Measurements from ENCODE around the gene BMPER.
A peak's percentile ranks its signal among the peaks of the same experiment; 100 is the strongest.

BMPER gene

DNA sequence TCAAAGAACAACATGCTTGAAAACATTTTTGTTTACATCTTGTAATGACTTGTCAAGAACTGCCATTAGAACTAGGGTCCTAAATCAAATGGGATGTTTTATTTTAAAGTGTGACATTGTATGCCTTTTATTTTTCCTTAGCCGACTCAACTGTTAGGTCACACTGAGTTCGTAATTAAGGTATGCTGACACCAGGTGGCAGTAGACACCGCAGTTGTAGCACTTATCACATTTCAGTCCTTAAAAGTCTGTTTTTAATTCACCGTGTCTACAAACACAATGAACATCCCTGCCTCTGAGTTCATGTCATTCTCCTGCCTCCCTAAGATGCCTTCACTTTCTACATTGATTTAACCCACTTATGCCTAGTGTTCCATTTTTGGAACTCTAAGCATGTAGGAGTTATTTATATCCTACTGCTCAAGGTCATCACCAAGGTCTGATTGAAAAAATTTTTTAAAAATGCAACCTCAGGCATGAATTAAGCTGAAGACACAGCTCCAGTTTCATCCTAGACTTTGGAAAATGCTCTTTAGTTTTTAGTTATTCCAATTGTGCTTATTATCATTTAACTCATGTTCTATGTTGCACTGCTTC, 186.1 kb downstream of the BMPER start:
- DNase-seq (ENCODE audit: low read depth, low spot score) = no peak

DNA sequence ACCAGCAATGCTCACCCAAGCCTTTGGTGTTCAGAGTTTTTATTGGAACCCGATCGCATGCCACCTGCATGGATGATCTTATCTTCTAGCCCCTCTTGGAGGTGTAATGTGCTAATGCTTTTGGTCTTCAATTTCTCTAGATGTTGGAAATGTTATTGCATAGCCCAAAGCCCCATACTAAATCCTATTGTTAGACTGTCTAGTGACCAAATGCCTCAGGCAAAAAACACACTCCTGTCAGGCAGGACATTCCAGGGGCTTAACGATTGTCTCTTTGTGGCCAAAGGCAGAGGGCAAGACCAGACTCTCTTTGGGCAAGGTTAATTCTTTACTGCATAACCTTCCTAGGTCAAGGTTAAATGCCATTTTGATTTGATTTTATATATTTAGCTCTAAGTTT, 187.9 kb downstream of the BMPER start:
- DNase-seq (ENCODE audit: low read depth, low spot score) = no peak

DNA sequence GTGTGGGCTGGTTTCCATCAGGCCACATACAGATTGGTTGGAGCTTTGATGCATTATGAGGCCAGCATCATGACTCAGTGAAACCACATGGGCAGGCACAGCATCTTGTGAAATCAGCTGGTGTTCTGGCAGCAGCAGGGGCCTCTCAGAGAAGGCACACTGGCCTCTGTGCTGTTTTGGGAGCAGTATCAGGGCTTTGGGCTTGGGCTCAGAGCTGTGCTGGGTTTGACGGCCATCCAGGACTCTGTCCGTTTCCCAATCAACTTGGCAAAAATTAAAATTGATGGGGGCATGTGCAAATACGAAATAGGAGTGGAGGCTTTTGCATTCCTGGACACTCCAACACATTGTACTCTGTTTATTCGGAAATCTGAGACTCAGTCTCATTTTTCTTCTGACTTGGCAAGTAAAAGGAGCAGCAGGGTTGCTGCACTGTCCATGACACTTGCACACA, 190.9 kb downstream of the BMPER start:
- peak; percentile 69 for DNase-seq (ENCODE audit: low read depth, low spot score)

- DNase-seq (ENCODE audit: low read depth, low spot score) = no peak
These were observed 191.4 kb downstream of the BMPER start for GRCh38 chr7:34096777-34097176.

- DNase-seq (ENCODE audit: low read depth, low spot score) = no peak
These were observed 195.3 kb downstream of the BMPER start for GRCh38 chr7:34100661-34101060.

- no peak for DNase-seq (ENCODE audit: low read depth, low spot score)
These were observed 198.8 kb downstream of the BMPER start for GRCh38 chr7:34104115-34104514.

- no peak for DNase-seq (ENCODE audit: low read depth, low spot score)
These were observed 199.7 kb downstream of the BMPER start for GRCh38 chr7:34104992-34105391.

GRCh38 chr7:34107276-34107675, 201.9 kb downstream of the BMPER start:
- no peak for DNase-seq (ENCODE audit: low read depth, low spot score)

GRCh38 chr7:34108165-34108564, 202.8 kb downstream of the BMPER start:
- DNase-seq (ENCODE audit: low read depth, low spot score) = no peak

- no peak for DNase-seq (ENCODE audit: low read depth, low spot score)
These were observed 204.8 kb downstream of the BMPER start for GRCh38 chr7:34109936-34110780.

DNA sequence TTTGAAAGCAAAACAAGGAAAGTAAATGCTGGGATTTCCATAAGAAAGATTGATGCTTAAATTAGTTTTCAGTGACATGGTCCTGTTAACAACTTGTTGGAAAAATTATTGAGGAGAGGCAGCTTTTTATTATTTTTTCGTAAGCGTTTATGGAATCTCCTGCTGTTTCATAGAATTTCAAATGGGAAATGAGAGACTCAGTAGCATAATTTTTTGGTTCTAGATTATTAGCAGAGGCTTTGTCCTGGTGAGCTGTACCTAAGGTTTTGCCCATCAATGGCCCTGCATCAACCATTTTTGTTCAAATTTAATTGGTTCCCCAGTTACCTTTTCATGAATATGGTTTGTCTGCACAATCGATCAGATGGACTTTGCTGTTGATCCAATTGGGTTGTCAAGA, 205.7 kb downstream of the BMPER start:
- DNase-seq (ENCODE audit: low read depth, low spot score) = no peak

DNA sequence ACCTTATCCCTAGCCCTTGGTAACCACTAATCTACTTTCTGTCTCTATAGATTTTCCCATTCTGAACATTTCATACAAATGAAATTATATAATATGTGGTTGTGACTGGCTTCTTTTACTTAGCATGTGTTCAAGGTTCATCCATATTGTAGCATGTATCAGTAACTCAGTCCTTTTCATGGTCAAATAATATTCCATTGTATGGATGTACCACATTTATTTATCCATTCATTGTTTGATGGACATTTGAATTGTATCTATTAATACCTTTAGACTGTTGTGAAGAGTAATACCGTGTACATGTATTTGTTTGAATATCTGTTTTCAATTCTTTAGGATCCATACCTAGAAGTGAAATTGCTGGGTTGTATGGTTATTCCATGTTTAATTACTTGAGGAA, 210.2 kb downstream of the BMPER start:
- DNase-seq (ENCODE audit: low read depth, low spot score) = no peak

DNA sequence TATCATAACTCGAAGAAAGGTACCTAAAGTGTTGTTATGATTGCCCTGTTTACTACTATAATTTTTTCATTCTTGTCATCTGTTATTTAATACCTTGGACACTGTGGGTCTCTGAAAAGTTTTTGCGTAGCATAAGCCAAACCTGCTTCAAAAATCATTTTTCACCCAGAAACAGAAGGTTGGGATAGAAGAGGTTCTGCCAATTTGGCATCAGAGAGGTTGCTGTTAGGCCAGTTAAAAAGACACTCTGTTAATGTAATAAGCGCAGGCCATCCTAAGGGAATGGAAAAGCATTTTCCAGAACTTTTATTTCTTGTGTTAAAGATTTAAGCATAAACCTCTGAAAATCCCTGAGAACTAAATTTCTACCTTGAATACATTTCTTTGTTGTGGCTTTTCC, 212.2 kb downstream of the BMPER start:
- DNase-seq (ENCODE audit: low read depth, low spot score) = no peak

GRCh38 chr7:34121366-34121765, 216.0 kb downstream of the BMPER start:
- DNase-seq (ENCODE audit: low read depth, low spot score) = no peak

DNA sequence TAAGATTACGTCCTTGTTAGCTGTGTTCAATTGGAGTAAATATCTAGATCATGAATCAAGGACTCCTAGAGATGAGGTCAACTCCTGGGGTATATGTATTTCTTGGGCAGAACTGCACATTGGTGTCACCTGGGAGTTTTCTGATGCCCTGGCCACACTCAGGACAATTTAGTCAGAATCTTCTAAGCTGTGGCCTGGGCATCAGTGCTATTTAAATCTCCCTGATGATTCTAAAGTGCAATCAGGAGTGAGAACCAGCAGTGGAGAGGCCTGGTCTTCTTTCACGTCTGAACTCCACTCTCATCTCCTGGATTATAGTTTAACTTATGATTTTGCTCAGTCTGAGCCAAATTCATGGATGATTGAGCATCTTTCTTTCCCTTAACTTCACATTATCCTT, 218.0 kb downstream of the BMPER start:
- DNase-seq (ENCODE audit: low read depth, low spot score) = no peak

DNA sequence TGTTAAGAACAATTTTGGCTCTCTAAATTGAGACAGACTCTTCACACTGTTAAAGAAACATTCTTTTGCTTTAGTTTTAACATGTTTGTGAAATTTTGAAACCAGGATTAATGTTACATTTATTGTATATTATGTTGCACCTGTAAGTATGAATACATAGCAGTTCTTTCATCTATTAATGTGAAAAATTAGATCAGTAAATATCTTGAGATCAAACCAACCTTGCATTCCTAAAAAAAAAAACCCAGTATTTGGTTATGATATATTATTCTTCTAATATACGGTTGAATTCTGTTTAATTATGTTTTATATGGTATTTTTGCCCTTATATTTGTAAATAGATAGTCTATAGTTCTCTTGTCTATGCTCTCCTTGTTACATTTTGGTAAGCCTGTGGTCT, 219.4 kb downstream of the BMPER start:
- no peak for DNase-seq (ENCODE audit: low read depth, low spot score)

DNA sequence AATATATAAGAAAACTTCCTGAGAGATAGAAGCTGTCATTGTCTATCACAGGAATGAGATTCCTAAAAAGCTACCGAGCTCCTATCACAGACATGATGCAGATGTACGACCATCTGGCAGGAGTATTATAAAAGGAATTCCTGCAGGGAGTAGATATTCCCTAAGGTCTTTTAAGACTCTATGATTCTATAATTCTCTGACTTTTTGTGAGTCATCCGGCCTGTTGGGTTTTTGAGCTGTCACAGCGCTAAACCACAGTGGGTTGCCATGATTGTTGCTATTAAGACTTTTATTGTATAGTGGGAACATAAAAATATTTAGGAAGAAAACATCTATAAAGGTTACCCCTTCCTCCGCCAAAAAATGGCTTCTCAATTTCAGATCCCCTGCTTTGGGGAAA, 223.4 kb downstream of the BMPER start:
- DNase-seq (ENCODE audit: low read depth, low spot score) = peak; percentile 41

DNA sequence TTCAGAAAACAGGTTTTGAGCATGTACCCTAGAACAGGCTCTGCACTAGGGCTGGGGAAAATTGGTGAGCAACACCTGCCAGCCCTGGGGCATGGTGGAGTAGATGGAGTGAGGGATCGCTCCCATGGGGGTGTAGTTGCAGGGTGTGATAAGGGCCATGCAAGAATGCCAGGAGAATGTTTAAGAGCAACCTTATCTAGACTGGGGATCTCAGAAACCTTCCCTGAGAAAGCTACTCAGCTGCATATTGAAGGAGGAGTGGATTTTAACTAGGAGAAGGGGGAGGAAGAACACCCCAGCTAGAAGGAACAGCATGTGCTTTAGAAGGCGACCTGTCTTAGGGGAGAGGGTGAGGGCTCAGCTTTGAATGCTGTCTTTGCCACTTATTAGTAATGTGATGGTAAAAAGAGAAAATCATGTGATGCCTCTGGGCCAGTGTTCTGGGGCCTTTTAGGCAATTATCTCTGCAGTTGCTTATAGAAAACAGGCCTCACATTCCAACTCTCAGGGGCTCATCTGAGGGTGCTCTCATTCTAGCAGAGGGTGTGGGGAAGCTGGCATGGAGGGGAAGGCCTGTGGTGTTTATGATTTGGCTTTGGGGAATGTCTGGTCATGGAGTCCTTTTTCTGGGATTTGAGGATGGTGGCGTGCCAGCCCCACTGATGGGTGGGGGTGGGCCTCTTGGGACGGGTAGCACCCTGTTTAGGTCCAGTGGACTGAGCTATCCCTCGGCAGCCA, 225.4 kb downstream of the BMPER start:
- no peak for DNase-seq (ENCODE audit: low read depth, low spot score)

DNA sequence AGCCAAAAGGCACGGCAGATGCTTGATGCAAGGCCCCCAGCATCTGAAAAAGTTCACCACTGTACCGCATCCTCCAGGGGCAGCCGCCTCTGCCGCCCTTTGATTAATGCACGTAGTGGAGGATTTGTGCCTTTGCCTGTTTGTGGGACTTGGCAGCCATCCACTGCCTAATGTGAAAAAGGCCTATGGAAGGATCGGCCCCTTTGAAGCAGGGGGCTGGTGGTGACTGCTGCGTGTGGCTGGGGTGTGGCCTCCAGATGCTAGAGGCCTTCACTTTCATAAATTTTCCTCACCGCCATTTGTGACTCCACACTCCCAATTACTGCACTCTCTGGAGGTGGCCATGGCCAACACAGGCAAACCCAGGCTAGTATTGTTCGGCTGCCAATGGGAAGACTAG, 226.0 kb downstream of the BMPER start:
- DNase-seq (ENCODE audit: low read depth, low spot score) = no peak

GRCh38 chr7:34133356-34133982, 228.1 kb downstream of the BMPER start:
- no peak for DNase-seq (ENCODE audit: low read depth, low spot score)

DNA sequence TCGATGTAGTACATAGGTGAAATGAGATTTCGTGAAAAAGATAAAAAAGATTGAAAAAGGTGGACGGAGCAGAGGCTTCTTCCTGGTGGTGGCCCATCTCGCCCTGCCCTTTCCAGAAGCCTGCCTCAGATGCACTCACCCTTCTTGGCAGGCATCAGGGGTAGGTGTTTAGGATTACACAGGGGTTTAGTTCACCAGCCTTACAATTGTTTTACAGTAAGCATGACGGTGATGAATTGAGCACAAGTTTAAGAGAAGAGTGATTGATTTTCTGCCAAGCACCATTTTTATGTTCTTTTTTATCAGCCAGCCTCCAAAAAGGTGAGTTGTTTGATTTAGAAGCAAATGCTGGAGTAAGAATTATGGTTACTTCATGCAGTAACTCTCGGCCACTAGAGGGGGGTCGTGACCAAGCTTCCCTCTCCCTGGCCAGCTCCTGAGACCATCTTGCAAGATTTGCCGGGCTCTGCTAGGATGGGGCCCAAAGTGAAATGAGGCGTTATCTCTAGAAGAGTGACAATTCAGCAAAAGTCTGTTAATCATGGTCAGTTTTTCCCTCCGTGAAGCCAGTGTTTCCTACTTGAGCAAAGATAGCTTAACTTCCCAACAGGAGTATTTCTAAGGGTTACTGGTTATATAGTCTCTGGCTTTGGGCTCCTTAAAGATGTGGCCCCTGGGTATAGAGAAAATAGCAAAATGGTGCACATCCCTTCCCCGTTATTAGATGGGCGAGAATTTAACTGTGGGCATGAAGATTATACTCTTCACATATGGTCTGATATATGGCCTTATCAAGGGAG, 228.8 kb downstream of the BMPER start:
- DNase-seq (ENCODE audit: low read depth, low spot score) = peak; percentile 50
